HG02623 (cell line): Measurements from ENCODE around the gene TMEM138.
"Not testable (repeated sequence)": the region's sequence is repeated elsewhere in the genome, so short reads cannot be mapped to it uniquely, and the experiment has no call there.

ENCODE experiments used
- ATAC-seq: cut with Tn5 transposase; IDR thresholded peaks from one replicate; pipeline ENCODE4 v1.9.1; 2021; ENCODE audit warnings: moderate library complexity; ENCODE audit not compliant: unreplicated experiment

TMEM138 gene

DNA sequence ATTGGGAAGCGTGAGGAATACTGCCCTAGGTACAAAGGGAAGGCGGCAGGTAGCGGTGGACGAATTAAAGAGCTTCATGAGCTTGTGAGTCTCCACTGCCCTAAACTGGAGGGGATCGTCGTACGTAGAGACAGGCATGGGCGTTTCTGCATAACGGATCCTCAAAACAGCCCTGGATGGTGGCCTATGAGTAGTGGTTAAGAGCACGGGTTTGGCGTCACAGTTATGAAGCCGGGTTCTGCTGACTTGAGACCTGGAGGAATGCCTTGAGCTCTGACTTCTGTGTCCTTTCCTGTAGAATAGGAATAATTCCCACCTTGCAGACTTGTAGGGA is 335 bp downstream of the TMEM138 start:
- ATAC-seq, result no peak

DNA sequence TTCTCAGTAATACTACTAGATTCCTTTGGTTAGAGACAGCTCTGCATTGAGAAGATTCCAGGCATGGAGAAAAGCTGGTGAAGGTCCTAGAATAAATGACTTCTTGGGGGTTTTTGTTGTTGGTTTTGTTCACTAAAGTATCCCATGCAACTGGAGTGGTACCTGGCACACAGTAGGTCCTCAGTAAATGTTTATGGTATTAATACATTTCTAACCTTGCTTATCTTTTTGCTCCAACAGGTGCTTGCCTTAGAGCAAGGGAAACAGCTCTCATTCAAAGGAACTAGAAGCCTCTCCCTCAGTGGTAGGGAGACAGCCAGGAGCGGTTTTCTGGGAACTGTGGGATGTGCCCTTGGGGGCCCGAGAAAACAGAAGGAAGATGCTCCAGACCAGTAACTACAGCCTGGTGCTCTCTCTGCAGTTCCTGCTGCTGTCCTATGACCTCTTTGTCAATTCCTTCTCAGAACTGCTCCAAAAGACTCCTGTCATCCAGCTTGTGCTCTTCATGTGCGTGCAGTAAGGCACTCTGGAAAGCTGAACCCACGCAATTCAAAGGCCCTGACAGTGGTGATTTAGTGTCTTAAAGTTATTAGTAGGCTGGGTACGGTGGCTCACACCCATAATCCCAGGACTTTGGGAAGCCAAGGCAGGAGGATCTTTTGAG is 2.0 kb downstream of the TMEM138 start:
- no peak for ATAC-seq

DNA sequence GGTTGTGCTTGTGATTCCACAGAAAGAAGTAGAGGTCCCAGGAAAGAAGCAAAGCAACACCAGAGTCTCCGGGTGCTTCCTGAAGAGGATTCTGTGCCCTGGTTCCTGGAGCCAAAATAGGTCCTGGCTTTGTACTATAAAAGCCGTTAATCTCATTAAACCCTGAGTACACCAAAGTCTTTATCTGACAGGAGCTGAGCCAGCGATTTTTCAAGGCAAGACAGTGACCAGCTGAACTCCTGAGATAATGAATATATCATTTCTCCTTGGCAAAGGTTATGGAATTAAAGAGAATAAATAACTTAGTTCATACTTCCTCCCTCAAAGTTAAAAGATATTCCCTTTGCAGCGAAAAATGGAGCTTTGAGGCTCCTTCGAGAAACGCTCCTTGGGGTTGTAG is 5.2 kb downstream of the TMEM138 start:
- ATAC-seq, result no peak

DNA sequence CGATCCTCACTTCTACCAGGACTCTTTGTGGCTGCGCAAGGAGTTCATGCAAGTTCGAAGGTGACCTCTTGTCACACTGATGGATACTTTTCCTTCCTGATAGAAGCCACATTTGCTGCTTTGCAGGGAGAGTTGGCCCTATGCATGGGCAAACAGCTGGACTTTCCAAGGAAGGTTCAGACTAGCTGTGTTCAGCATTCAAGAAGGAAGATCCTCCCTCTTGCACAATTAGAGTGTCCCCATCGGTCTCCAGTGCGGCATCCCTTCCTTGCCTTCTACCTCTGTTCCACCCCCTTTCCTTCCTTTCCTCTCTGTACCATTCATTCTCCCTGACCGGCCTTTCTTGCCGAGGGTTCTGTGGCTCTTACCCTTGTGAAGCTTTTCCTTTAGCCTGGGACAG is 6.5 kb downstream of the TMEM138 start:
- ATAC-seq, result no peak

DNA sequence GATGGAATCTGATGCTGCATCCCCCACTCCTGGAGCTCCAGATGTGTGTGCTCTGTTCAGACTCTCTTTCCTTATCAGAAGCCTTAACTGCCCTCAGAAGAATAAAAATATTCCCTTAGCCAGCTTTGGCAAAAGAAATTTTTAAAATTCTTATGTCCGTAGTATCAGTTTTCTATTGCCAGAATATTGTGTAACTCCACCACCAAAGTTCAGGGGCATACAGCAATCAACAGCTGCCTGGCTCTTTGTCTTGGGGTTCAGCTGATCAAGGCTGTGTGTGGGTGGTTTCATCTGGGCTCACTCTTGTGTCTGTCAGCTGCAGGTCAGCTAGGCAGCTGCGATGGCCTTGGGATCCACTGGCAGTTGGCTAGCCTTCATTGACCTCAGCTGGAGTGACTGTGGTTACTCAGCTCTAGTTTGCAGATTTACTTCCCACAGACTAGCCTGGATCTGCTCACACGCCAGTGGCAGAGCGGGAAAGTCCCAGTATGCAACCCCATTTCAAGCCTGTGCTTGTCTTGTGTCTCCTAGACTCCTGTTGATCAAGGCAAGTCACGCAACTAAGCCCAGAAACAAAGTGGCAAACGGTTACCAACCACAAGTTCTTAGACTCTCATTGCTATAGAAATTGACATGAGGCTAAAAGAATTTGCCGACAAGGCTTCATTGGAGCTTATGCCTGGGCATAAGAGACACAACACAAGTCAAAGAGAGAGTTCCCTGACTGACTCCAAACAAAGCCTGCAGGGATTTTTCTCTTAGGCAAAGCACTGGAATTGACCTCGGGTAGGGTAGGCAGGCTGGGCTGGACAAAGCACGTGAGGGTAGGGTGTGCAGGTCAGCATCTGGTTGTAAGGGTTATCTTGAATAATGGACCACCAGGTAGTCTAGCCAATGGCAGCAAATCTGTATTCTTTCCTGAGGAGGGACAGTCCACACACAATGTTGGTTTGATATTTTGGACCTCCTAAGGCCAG is 7.5 kb downstream of the TMEM138 start:
- ATAC-seq, result no peak

DNA sequence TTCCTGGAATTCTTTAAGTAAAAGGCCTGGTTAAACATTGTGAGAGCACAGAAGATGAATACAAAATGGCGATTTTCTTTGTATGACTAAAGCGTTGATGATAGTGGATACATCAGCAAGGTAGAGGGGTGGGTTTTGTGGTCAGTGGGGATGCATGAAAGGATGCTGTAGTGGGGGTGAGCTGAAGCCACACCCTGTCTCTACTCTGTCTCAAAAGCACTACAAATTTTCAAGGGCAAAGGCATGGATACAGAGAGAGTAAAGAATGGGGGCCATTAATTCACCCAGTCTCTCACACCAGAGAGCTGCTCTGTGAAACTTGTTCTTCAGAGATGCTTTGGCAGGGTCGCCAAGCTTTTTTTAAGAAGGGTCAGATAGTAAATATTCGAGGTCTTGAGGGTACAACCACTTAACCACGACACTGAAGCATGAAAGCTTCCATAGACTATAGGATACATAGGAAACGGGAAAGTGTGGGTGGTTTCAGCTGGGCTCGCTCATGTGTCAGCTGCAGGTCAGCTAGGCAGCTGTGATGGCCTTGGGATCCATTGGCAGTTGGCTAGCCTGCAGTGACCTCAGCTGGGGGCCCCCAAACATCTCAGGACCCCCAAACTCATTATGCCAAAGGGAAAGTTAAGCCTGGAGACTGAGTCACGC is 8.3 kb downstream of the TMEM138 start:
- ATAC-seq, result no peak

DNA sequence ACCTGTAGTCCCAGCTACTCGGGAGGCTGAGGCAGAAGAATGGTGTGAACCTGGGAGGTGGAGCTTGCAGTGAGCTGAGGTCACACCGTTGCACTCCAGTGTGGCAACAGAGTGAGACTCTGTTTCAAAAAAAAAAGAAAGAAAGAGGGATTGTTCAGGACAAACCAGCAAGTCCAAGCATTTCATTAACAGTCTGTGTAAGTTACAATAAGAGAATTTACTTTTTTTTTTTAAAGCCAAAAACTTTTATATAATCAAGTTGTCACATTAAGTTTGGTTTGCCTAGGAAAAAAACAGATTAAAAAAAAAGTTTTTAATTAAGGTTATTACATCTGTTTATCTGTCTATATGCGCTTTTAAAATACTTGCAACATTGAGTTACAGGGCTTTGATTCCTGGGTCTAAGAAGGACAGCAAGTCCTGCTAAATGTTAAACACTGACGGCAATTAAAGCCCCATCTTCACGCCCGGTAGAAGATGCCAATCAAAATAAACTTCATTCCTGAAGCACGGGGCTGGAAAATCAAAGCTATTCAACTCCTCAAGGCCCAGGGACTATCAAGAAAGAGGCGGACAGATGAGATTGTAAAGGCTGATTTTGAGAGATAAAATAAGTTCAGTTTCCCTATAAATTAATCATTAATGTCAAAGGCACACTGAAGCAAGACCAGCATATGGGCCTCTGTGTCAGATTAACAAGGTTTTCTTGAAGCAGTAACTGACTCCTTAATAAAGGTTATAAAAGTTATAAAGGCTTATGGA is 10.7 kb downstream of the TMEM138 start:
- ATAC-seq, result no peak

DNA sequence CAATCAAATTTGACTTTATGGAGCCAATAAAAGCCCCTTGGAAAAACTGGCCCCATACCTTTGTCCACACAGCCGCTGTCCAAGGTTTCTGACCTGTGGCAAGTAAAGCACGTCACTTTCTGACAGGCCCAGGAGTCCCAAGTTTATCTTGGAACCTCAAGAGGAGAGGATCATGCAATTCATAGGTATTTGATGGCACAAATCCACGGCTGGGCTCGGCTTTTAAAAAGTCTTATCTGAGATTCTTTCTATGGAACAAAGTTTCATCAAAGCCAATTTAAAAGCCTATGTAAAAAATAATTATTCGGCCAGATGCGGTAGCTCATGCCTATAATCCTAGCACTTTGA is 13.6 kb downstream of the TMEM138 start:
- ATAC-seq, result no peak

DNA sequence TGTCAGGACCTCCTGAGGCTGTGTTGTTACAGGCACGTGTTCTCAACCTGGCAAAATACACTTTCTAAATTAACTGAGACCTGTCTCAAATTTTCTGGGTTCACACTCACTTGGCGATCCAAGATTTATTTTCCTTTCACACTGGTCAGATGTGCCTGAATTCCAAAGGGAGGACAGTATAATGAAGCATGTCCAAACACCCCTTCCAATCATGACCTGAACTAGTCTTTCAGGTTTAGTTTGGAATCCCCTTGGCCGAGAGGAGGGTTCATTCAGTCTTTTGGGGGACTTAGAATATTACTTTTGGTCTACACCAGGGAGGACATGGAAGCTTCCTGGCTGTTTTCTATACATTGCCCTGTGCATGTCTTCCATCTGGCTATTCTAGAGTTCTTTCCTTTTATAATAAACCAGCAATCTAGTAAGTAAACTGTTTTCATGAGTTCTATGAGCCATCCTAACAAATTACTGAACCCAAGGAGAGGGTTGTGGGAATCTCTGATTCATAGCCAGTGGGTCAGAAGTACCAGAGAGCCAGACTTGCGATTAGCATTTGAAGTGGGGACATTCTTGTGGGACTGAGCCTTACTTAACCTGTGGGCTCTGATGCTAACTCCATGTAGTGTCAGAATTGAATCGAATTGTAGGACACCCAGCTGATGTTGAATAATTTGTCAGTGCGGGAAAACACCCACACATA is 15.4 kb downstream of the TMEM138 start:
- no peak for ATAC-seq

DNA sequence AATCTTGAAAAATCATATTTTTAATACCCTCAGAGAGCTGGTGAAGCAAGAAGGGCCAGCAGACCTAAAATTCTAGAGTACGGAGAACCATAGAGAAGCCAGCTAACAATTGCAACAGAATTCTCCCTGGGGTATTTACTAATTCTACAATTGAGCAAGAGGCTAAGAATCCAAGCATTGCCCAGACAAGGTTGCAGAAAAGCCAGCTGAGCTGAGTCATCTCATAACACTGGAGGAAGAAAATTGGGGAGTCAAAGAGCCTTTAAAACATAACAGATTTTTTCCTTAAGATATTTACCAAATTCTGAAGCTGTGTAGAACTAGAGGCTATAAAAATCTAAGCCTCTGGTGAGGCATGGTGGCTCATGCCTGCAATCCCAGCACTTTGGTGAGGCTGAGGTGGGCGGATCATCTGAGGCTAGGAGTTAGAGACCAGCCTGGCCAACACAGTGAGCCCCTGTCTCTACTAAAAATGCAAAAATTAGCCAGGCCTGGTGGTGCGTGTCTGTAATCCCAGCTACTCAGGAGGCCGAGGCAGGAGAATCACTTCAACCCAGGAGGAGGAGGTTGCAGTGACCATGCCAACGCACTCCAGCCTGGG is 16.6 kb downstream of the TMEM138 start:
- no peak for ATAC-seq

DNA sequence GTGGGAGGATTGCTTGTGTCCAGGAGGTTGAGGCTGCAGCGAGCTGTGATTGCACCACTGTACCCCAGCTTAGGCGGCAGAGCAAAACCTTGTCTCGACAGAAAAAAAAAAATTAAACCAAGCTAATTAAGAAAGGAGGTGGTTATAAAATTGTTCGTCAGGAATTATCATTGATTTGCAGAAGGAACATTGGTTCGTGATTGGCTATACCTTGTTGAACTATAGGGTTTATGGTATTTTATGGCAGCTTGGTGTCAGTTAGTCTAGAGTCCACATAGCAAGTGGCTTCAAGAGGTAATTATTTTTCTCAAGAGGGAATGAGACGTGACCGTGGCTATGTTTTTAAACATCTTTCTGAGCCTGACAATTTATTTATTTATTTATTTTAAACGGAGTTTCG is 18.7 kb downstream of the TMEM138 start:
- ATAC-seq, result no peak

DNA sequence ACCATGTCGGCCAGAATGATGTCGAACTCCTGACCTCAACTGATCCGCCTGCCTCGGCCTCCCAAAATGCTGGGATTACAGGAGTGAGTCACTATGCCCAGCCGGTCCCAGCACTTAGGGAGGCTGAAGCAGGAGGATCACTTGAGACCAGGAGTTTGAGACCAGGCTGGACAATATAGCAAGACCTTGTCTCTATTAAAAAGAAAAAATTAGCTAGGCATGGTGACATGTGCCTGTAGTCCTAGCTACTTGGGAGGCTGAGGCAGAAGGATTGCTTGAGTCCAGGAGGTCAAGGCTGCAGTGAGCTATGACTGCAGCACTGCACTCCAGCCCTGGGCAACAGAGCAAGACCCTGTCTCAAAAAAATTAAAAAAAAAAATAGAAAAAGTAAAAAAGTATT is 21.7 kb downstream of the TMEM138 start:
- ATAC-seq, result not testable (repeated sequence)

DNA sequence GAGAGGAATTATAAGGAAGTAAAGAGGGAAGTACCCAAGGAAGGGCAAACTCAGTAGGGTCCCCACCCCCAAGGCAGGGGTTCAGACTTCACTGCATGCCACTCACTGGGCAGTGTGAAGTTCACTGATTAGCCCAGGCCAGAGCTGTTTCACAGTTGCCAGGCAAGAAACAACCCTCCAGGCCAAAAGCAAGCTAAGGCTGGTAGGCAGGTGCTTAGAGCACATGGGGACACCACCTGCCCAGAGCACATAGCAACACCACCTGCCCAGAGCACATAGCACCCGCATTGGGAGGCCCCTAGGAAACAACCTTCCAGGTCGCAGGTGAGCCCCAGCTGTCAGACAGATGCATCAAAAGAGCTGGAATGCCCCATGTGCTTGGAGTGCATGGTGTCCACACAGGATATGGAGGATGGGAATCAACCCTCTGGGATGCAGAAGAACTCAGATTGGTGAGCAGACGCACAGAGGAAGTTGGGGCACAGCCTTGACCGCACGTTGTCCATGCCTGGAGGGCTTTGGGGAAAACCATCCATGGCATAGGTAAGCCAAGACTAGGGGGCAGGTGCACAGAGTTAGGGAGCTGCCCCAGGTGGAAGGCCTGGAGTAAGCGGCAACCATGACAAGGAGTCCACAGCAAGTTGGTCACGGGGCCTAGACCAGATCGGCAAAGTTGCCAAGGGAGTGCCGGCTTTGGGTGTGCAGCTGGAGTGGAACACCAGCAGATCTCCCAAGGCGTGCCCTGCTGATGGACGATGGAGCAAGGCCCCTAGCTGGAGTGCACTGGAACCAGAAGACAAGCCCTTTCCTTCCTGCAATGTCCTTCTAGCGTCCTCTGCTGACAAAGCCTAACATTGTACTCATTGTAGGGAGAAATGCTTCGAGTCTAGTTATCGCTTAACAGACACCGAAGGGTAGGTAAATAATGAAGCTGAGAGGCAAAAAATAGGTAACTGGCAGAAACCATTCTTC is 22.4 kb downstream of the TMEM138 start:
- no peak for ATAC-seq

DNA sequence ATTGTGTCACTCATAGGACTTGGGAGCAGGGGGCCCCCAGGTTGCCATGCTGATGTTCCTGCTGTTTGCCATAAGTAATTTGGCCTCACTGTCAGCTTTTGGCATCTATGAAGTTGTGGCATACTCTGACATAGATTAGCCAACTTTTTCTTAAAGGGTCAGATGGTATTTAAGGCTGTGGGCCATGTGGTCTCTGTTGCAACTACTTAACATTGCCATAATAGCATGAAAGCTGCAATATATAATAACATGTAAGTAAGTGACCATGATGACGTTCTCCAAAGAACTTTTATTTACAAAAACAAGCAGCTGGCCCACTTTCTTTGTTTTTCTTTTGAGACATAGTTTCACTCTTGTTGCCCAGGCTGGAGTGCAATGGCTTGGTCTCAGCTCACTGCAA is 28.0 kb downstream of the TMEM138 start:
- ATAC-seq, result no peak

DNA sequence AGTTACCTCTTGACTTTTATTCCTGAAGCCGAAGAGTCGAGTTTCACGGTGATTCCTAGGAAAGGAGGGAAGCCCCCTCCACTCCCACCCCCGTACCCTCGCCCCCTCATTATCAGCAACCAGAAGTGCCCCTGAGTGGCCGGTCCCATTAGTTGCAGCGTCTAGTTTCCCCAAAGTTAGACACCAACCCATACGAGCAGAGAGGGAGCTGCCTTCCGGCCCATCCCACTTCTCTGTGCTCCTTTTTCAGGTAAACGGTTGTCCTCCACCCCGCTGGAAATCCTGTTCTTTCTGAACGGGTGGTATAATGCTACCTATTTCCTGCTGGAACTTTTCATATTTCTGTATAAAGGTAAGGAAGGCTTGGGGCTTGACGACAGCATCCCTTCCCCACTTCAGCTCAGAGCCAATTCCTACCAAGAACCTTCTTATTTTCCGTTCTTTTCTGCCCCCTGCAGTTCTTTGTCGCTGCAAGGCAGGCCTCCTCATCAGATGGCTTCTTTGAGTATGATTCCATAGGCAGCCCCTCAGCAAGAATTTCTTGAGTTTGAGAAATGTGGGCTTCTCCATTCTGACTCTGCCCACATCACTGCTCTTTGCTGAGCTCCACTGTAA is 30.9 kb downstream of the TMEM138 start:
- no peak for ATAC-seq

DNA sequence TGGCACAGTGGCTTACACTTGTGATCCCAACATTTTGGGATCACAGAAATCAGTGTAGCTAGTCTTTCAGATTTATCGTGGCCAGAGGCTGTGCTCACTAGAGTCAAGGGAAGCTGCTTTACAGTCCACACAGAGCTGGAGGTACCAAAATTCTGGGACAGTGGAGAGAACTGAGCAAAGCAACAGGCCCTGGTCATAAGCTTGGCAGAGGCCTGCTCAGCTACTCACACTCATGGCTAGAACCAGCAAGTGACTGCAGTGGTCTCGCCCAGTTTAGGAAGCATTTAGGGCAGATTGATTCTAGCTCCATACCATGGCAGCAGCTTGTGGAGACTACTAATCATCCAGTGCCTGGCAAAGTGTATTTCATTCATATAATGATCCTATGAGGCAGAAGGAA is 39.0 kb downstream of the TMEM138 start:
- no peak for ATAC-seq

DNA sequence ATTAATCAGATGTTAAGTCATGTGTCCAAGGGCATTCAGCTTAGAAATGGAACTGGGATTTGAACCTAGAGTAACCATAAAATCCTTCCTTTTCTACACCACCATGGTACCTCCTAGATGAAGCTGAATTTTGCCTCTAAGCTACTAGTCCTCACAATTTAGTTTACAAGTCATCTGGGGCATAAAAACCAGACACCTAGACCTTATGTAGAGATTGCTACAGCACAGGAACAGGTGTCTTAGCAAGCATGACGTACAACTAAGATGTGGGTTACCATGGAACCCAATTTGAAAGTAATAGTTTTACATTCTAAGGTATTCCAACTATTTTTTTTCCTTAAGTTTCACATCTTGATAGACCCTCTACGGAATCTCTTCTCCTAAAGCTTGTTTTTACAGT is 39.4 kb downstream of the TMEM138 start:
- no peak for ATAC-seq

DNA sequence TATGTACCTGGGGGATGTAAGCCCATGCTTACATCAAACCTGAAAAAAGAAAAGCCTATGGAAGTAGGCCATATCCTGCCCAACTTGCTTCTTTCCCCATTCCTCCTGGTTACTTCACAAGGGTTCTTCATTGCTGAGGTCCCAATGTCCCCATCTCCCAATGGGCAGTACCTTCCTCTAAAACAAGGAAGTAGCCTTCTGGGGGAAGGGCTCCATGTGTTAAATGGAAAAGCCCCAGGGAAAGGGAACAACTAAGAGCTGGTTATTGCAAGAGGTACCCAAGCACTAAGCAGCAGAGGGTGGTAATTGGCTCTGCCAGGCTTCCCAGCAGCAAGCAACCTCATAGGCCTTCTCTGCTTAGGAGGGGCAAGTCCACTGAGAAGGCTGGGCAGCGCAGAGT is 41.5 kb downstream of the TMEM138 start:
- ATAC-seq, result no peak

DNA sequence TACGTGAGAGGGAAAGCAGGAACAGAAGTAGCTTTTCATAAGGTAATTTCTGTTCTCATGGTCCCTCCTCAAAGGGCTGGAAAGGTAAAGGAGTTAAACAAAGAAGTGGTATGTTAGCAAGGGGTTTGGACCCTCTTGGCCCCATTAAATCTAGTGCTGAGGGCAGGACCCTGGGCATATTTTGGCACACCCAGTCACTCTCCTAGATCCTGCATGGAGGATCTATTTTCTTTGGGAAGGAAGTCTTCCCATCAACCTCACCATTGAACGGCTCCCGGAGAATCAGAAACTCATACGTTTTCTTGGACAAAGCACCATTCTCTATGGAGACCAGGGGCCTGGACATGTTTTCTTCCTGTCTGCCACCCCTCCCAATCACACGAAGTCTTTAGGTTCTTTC is 41.9 kb downstream of the TMEM138 start:
- no peak for ATAC-seq
